Measurements from ENCODE around the gene NAT14. TPM values are rescaled to one million over a fixed set of nuclear protein-coding genes. Genes with fewer than 3 reads are reported as not detected.

The NAT14 gene
- total RNA-seq, 1 donor: 8.3 TPM

DNA sequence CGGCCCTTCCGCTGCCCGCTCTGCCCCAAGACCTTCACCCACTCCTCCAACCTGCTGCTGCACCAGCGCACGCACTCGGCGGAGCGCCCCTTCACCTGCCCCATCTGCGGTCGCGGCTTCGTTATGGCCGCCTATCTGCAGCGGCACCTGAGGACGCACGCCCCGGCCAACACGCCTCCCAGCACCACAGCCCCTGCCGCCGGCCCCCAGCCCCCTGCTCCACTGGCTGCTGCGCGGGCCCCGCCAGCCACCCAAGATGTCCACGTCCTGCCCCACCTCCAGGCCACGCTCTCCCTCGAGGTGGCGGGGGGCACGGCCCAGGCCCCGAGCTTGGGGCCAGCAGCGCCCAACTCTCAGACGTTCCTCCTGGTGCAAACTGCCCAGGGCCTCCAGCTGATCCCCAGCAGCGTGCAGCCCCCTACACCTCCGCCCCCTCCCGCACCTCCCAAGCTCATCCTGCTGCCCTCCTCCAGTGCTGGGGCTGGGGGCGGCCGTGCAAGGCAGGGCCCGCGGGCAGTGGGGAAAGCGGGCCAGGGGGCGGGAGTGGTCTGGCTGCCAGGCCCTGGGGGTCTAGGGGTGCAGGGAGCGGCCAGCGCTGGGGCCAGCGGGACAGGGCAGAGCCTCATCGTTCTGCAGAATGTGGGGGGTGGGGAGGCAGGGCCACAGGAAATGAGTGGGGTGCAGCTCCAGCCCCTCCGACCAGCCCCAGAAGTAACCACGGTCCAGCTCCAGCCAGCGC lies 1.9 kb upstream of the NAT14 start:
- no peak overlapping the region for H3K4me3 ChIP-seq (ENCODE audit: low read depth, low read length)
- DNase-seq (ENCODE audit: low read depth): no peak
- TF ChIP-seq, protein P1, sequence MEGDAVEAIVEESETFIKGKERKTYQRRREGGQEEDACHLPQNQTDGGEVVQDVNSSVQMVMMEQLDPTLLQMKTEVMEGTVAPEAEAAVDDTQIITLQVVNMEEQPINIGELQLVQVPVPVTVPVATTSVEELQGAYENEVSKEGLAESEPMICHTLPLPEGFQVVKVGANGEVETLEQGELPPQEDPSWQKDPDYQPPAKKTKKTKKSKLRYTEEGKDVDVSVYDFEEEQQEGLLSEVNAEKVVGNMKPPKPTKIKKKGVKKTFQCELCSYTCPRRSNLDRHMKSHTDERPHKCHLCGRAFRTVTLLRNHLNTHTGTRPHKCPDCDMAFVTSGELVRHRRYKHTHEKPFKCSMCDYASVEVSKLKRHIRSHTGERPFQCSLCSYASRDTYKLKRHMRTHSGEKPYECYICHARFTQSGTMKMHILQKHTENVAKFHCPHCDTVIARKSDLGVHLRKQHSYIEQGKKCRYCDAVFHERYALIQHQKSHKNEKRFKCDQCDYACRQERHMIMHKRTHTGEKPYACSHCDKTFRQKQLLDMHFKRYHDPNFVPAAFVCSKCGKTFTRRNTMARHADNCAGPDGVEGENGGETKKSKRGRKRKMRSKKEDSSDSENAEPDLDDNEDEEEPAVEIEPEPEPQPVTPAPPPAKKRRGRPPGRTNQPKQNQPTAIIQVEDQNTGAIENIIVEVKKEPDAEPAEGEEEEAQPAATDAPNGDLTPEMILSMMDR (IDR thresholded peaks at IDR 0.05; ENCODE audit: insufficient read depth, low read length): no peak

DNA sequence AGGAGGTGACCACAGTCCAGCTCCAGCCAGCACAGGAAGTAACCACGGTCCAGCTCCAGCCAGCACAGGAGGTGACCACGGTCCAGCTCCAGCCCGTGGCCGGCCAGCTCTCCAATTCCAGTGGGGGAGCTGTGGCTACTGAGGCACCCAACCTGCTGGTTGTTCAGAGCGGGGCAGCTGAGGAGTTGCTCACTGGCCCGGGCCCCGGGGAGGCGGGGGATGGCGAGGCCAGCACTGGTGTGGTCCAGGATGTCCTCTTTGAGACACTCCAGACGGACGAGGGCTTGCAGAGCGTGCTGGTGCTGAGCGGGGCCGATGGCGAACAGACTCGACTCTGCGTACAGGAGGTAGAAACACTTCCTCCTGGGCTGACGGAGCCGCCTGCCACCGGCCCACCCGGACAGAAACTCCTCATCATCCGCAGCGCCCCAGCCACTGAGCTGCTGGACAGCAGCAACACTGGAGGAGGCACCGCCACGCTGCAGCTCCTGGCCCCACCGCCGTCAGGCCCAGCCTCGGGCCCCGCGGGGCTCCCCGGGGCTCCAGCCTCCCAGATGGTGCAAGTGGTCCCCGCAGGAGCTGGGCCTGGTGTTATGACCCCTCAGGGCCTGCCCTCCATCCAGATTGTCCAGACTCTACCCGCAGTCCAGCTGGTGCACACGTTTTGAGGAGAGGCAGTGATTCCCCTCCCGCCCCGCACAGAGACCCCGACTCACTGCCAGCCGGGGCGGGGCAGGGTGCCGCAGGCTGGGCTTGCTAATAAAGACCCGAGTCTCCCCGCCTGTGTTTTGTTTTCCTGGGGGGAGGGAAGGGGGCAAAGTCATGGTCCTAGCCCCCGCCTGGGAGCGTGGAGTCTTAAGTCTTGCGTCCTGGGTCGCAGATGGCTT lies 1.0 kb upstream of the NAT14 start:
- DNase-seq (ENCODE audit: low read depth): no peak
- TF ChIP-seq, protein P1 (IDR thresholded peaks at IDR 0.05; ENCODE audit: insufficient read depth, low read length): no peak

DNA sequence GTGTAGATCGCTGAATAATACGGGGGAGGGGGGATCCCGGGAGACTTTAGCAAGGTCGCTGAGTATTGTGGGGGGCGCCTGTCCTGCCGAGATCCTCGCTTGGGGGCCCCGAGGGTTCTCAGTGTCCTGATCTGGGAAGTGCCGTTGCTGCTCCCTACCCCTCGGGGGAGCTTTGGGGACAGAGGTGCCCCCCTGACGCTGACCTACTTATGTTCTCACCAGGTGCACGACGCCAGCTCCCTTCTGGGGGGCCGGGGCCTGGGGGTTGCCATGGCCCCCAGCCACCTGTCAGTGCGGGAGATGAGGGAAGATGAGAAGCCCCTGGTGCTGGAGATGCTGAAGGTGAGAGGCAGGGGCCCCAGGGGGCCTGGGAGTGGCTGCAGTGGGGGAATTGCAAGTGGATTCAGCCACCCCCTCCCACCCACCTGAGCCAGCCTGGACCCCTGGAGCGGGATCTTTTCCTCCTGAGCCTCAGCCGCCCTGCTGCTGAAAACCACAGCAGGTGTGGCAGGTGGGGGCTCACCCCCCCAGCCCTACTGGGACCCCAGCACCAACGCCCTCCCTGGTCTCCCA lies 537 bp downstream of the NAT14 start:
- no peak for DNase-seq (ENCODE audit: low read depth)

More for the DNA sequence above, 1.0 kb upstream of the NAT14 start:
- peak overlapping the region; percentile 81 for H3K4me3 ChIP-seq (ENCODE audit: low read depth, low read length)

DNA sequence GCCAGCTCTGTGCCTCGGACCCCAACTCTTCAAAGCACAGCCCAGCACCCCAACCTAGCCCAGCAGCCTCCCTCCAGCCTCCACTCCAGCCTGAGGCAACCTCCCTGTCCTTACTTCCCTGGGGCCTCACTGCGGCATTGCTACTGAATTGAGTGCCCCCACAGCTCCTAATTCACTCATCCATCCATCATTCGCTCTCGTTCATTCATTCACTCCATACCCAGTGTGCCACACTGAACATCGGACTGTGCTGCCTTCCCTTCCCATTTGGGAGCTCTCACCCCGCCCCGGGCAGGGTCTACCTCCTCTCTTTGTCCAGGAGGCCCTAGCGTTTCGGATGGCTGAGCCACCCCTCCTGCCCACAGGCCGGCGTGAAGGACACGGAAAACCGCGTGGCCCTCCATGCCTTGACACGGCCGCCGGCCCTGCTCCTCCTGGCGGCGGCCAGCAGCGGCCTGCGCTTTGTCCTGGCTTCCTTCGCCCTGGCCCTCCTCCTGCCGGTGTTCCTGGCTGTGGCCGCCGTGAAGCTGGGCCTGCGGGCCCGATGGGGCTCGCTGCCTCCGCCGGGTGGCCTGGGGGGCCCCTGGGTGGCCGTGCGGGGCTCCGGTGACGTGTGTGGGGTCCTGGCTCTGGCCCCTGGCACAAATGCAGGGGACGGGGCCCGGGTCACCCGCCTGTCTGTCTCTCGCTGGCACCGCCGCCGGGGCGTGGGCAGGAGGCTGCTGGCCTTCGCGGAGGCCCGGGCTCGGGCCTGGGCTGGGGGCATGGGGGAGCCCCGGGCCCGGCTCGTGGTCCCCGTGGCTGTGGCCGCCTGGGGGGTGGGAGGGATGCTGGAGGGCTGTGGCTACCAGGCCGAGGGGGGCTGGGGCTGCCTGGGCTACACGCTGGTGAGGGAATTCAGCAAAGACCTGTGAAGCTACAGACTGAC lies 1.3 kb downstream of the NAT14 start:
- DNase-seq (ENCODE audit: low read depth): peak; percentile 46
- peak overlapping the region; percentile 81 for H3K4me3 ChIP-seq (ENCODE audit: low read depth, low read length)
- TF ChIP-seq, protein P1 (IDR thresholded peaks at IDR 0.05; ENCODE audit: insufficient read depth, low read length): peak; percentile 63

More for the DNA sequence above, 537 bp downstream of the NAT14 start:
- H3K4me3 ChIP-seq (ENCODE audit: low read depth, low read length): peak overlapping the region; percentile 81
- TF ChIP-seq, protein P1 (IDR thresholded peaks at IDR 0.05; ENCODE audit: insufficient read depth, low read length): no peak

DNA sequence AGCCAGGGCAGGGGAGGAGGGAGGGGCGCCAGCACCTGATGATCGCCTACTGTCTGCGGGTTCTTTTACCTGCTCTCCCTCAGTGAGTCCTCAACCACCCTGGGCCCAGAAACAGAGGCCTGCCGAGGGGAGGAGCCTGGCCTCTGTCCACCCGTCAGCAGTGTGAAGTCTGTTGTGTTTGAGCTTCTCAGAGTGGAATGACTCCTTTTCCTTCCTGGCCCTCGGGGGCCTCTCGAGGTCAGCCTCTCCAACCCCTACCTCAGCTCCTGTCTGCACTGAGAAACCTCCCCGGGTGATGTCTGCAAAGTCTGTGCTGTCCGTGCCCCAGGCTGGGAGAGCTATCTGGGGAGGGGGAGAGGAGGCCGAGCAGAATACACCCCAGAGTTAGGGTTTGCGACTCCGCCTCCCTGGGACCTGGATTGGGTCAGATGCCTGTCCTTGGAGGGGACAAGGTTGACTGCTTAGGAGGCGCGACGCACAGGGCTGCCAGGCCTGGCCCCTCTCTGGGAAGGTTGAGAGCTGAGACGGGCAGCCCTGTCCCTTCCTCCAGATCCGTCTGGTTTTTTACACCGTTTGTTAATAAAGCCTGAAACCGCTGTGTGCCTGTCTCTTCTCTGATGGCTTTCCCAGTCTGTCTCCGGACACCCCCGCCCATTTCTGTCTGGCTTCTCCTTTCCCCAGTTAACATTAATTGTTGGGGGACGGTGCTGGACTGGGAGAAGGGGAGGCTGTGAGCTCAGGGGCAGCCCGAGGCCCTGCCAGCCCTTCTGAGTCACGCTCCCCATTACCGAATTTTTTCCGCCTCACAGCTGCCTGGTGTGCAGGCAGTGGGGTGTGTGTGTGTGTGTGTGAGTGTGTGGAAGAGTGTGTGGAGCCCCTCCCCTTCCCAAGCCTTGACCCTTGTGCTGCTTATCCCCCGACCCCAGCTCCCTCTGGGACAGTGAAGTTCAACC lies 2.3 kb downstream of the NAT14 start:
- peak overlapping the region; percentile 81 for H3K4me3 ChIP-seq (ENCODE audit: low read depth, low read length)
- TF ChIP-seq, protein P1 (IDR thresholded peaks at IDR 0.05; ENCODE audit: insufficient read depth, low read length): no peak
- DNase-seq (ENCODE audit: low read depth): peak; percentile 96

All from fibroblast of the aortic adventitia (primary cell).